Measurements from ENCODE around the gene MBIP. TPM values are rescaled to one million over a fixed set of nuclear protein-coding genes. Genes with fewer than 3 reads are reported as not detected.
"Not testable (repeated sequence)": the region's sequence is repeated elsewhere in the genome, so short reads cannot be mapped to it uniquely, and the experiment has no call there.

Gene MBIP
- total RNA-seq, 4 donors from 2014 or later: 18.7 to 33.4 (median 28.9) TPM

DNA sequence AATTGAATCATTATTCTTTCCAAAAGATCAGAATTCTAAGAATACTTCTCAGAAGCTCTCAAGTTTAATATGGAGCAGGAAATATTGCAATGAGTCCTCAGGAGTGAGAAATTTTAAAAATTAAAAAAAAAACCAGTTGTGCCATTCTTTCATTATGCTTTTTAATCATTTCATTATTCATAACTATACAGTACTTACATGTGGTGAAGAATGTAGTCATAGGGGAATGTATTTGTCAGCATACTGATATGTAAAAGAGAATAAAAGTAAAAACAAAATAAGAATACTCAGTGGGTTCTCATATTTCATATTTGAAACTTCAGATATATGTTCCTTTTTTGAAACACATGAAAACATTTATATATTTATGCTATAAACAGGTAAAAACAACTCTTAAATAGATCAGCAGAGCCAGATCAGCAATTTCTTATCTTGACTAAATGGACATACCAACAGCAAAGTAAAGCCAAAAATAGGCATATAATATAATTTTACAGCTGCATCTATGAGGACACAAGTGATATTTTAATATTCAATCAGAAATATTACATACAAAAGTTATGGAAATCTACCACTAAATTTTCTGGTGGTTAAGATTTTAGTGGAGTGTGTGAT, 19.9 kb upstream of the MBIP start:
- no peaks in the 10 kb centered on the region for H3K27me3 ChIP-seq
- no peaks in the 10 kb centered on the region for H3K4me1 ChIP-seq
- no peak overlapping the region for H3K27ac ChIP-seq
- DNase-seq: no peak
- intact Hi-C loops (cut with DNase I; ENCODE audit: low total_unique reads): no loop called here
- no peak overlapping the region for H3K4me3 ChIP-seq
- TF ChIP-seq, protein P1, sequence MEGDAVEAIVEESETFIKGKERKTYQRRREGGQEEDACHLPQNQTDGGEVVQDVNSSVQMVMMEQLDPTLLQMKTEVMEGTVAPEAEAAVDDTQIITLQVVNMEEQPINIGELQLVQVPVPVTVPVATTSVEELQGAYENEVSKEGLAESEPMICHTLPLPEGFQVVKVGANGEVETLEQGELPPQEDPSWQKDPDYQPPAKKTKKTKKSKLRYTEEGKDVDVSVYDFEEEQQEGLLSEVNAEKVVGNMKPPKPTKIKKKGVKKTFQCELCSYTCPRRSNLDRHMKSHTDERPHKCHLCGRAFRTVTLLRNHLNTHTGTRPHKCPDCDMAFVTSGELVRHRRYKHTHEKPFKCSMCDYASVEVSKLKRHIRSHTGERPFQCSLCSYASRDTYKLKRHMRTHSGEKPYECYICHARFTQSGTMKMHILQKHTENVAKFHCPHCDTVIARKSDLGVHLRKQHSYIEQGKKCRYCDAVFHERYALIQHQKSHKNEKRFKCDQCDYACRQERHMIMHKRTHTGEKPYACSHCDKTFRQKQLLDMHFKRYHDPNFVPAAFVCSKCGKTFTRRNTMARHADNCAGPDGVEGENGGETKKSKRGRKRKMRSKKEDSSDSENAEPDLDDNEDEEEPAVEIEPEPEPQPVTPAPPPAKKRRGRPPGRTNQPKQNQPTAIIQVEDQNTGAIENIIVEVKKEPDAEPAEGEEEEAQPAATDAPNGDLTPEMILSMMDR (IDR thresholded peaks at IDR 0.05): no peak
- no peaks in the 10 kb centered on the region for H3K9me3 ChIP-seq
- no peaks in the 10 kb centered on the region for H3K36me3 ChIP-seq

DNA sequence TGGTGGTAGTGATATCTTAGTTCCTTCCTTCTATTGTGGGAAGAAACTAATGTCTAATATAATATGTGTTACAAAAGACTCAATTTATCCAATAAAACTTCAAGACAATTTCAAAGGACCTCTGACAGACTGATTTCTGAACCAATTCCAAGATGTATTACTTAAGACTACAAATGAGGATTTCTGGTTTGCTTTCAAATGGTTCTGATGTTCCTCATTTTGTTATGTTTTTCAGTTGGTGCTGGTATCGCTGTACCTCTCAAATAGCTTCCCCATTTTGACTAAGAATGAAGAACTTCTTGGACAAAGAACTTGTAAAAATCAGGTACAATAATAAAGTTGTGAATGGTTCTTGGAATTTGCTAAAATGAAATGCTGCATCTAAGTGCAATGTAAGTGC, 19.4 kb upstream of the MBIP start:
- no peak overlapping the region for H3K4me3 ChIP-seq
- no peaks in the 10 kb centered on the region for H3K36me3 ChIP-seq
- H3K27ac ChIP-seq: no peak overlapping the region
- DNase-seq: no peak
- no peak for TF ChIP-seq POLR2A (IDR thresholded peaks at IDR 0.05)
- TF ChIP-seq, protein P1 (IDR thresholded peaks at IDR 0.05): no peak
- intact Hi-C loops (cut with DNase I; ENCODE audit: low total_unique reads): no loop called here
- H3K9me3 ChIP-seq: no peaks in the 10 kb centered on the region
- no peaks in the 10 kb centered on the region for H3K27me3 ChIP-seq
- H3K4me1 ChIP-seq: no peaks in the 10 kb centered on the region

DNA sequence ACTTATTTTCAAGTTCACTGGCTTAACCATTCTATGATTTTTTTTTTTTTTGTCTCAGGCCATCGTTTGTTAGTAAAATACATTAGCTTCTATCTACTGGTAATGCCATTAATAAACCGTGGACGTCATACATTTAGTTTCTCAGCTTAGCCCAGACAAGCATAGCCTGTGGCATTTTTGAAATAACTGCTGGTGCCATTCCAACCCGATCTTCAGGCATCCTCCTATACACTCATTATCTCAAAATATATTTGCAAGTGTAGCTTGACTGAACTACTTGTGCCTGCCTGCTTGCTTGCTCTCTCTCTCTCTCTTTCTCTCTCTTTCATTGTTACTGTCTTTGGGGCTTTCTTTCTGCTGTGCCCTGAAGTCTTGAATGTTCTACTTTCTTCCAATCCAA, 12.7 kb upstream of the MBIP start:
- Histone ChIP-seq H3K4me3 (no peak overlapping the region), H3K9me3 (no peaks in the 10 kb centered on the region), H3K27ac (no peak overlapping the region), H3K36me3 (no peaks in the 10 kb centered on the region), H3K27me3 (no peaks in the 10 kb centered on the region), H3K4me1 (no peaks in the 10 kb centered on the region)
- intact Hi-C loops (cut with DNase I; ENCODE audit: low total_unique reads): no loop called here
- DNase-seq: no peak
- no peak for TF ChIP-seq POLR2A (IDR thresholded peaks at IDR 0.05)
- TF ChIP-seq, protein P1 (IDR thresholded peaks at IDR 0.05): no peak

DNA sequence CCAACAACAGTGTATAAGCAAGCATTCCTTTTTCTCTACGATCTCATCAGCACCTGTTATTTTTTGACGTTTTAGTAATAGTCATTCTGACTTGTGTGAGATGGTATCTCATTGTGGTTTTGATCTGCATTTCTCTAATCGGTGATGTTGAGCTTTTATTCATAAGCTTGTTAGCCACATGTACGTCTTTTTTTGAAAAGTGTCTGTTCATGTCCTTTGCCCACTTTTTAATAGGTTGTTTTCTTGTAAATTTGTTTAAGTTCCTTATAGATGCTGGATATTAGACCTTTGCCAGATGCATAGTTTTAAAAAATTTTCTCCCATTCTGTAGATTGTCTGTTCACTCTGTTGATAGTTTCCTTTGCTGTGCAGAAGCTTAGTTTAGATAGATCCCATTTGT, 7.1 kb upstream of the MBIP start:
- H3K4me3 ChIP-seq; H3K36me3 ChIP-seq; H3K4me1 ChIP-seq; H3K27me3 ChIP-seq; intact Hi-C loops (cut with DNase I; ENCODE audit: low total_unique reads); H3K27ac ChIP-seq; H3K9me3 ChIP-seq; DNase-seq: not testable (repeated sequence)

DNA sequence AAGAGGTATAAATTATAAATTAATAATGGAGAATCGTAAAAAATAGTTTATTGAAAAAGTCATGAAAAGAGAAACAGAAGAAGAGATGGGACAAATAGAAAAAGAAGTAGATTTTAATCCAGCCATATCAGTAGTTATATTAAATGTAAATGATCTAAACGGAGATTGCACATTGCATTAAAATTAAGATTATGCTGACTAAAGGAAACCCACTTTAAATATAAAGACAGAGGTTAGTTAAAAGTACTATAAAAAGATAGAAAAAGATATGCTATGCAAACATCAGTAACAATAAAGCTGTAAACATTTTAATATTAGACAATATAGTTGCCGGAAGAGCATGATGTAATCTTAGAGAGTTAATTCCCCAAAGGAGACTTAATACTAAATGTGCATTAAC, 5.4 kb upstream of the MBIP start:
- intact Hi-C loops (cut with DNase I; ENCODE audit: low total_unique reads): no loop called here
- H3K36me3 ChIP-seq: no peaks in the 10 kb centered on the region
- no peak overlapping the region for H3K27ac ChIP-seq
- H3K27me3 ChIP-seq: no peaks in the 10 kb centered on the region
- DNase-seq: no peak
- H3K4me1 ChIP-seq: no peaks in the 10 kb centered on the region
- H3K9me3 ChIP-seq: no peaks in the 10 kb centered on the region
- no peak overlapping the region for H3K4me3 ChIP-seq
- TF ChIP-seq POLR2A (IDR thresholded peaks at IDR 0.05): no peak
- TF ChIP-seq, protein P1 (IDR thresholded peaks at IDR 0.05): no peak

DNA sequence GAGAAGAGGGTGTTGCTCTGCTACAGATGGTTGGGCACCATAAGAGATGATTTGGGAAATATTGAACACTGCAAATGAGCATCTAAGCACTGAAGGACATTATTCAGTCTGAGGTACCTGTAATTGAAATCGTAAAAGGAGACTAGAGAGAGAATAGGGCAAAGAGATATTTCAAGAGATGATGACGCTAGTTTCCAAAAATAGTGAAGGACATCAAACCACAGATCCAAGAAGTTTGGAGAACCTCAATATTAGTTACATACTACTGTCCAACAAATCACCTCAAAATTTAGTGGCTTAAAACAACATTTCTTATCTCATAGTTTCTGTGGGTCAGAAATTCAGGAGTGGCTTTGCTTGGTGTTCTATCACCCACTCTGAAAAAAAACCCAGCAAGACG, 4.5 kb upstream of the MBIP start:
- H3K27ac ChIP-seq: no peak overlapping the region
- no peak overlapping the region for H3K4me3 ChIP-seq
- no peaks in the 10 kb centered on the region for H3K27me3 ChIP-seq
- no peak for DNase-seq
- no peak for TF ChIP-seq POLR2A (IDR thresholded peaks at IDR 0.05)
- TF ChIP-seq, protein P1 (IDR thresholded peaks at IDR 0.05): no peak
- H3K36me3 ChIP-seq: no peaks in the 10 kb centered on the region
- no peaks in the 10 kb centered on the region for H3K4me1 ChIP-seq
- intact Hi-C loops (cut with DNase I; ENCODE audit: low total_unique reads): no loop called here
- H3K9me3 ChIP-seq: no peaks in the 10 kb centered on the region
